HG03066 (cell line): ENCODE data around the gene RPL28.
A peak's percentile ranks its signal among the peaks of the same experiment; 100 is the strongest.
"Not testable (repeated sequence)": the region's sequence is repeated elsewhere in the genome, so short reads cannot be mapped to it uniquely, and the experiment has no call there.

Source experiments
- ATAC-seq: cut with Tn5 transposase; IDR thresholded peaks from one replicate; pipeline ENCODE4 v1.9.1; 2021; ENCODE audit warnings: low read depth; ENCODE audit not compliant: unreplicated experiment

RPL28 gene

GRCh38 chr19:55391191-55391670 is 5.5 kb downstream of the RPL28 start:
- ATAC-seq, result no peak

- ATAC-seq, result no peak
These were observed 6.2 kb downstream of the RPL28 start for GRCh38 chr19:55391702-55392615.

DNA sequence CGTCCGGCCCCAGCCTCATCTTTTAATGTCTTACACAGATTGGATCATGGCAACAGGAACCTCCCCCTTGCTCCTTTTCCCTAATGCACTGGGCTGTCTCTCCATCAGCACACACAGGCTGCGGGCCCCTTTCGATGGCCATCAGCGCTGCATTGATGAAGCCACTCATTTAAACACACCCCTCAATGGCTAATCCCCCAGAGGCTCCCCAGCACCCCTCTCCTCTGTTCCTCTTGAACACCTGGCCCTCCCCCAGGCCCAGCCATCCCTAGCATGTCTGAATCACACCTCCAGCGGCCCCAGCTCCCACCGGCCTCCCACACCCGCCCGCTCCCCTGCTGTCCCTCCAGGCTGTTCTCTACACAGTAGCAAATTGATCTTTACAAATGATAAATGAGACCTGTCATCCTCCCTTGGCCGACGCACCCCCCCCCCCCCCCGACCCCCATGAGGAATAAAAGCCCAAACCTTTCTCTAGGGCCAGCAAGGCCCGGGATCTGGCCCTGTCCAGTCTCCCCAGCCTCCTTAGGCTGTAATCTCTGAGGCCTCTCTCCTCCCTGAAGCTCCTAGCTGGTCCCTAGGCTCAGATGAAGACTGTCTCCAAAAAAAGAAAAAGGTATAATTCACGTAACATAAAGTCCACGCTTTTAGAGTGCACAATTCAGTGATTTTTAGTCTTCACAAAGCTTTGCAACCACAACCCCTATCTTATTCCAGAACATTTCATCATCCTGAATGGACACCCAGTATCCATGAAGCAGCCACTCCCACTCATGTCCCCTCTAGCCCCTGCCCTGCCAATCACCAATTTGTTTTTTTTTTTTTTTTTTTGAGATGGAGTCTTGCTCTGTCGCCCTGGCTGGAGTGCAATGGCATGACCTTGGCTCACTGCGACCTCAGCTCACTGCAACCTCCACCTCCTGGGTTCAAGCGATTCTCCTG is 7.4 kb downstream of the RPL28 start:
- ATAC-seq, result no peak

- ATAC-seq, result no peak
These were observed 12.6 kb downstream of the RPL28 start for GRCh38 chr19:55398200-55398925.

- no peak for ATAC-seq
These were observed 14.8 kb downstream of the RPL28 start for GRCh38 chr19:55400281-55401087.

- not testable (repeated sequence) for ATAC-seq
These were observed 15.7 kb downstream of the RPL28 start for GRCh38 chr19:55401390-55401789.

GRCh38 chr19:55402509-55402908 is 16.8 kb downstream of the RPL28 start:
- no peak for ATAC-seq

DNA sequence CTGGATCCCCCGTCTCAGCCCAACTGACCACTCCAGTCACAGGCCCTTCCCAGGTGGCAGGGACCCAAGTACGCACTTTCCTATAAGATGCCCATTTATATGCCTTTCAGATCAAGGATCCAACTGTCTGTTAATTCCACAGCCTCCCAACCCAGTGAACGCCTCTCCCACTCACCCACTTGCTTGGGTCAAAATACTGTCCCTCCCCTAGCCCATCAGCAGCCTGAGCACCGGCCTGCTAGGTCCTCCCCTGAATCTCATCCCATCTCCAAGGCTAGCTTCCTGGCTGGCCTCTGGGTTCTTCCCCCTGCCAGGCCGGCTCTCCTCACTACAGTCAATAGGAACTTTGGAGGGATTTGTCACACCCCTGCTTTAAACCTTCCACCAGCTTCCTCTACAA is 19.9 kb downstream of the RPL28 start:
- no peak for ATAC-seq

DNA sequence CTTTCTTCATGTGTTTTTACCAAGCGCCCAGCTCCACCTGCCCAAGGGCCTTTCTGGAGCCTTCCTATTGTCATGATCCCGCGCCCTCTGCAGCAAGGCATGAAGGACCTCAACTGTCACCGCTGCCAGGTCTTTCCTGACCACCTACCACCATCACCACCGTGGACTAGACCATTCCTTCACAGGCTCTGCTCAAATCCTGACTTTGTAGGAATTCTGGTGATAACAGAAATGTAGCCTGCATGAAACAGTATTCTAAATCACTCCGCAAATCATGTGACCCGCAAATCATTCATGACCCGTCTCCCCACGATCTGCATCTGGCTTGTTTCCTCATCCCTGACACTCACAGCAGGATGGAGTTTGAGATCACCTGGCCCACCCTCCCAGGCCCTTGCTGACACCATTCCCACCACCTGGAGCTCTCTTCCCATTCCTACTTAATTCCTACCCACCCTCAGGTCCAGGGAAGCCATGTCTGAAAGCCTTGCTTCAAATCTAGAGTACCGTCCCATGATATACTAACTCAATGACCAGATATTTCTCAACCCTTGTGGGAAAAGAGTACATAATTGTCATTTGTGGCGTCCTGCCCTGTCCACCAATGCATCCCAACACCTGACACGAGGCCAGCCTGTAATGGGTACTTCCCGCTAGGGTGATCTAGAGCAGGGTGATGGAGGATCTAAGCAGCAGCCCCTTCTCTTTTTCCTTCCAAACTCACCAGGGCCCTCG is 20.5 kb downstream of the RPL28 start:
- no peak for ATAC-seq

DNA sequence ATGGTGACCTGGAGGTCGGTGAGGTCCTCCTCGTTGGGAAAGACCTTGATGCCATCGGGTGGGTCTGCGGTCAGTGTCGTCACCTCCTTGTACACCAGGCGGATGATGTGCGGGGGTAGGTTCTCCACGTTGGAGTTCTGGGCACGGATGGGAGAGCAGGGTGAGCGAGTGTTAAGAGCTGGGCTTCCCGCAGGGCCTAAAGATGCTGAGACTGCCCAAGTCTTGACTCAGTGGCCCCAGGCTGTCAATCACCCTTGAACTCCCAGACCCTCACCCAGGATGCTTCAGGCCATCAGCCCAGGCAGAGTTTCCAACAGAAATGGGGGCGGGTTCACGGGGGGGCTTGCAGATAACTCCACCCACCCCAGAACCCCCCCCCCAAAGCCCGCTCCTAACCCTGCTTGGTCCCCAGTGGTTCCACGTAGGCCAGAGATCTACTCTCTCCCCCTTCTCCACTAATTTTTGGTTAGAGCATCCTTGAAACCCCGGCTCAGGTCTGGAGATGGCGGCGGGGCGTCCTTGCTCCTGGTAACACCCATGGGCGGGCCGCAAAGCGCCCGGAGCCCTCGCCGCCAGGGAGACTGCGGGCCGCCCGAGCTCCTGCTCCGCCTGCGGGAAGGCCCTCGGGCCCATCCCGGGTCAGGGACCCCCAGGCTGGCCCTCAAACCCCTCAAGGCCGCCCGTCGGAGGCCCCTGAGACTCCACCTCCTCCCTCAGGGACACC is 21.3 kb downstream of the RPL28 start:
- no peak for ATAC-seq

DNA sequence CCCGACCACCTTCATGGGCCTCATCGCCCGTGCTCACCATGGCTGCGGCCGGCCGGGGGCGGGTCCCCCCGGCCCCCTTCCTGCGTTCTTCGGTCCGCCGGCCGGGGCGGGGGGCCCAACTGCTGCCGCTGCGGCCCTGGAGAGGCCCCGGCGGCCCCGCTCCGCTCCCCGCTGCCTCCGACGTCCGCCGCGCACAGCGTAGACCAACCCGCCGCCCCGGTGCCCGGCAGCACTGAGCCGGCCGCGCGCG is 21.7 kb downstream of the RPL28 start, which contains the start of gene UBE2S:
TSS of gene UBE2S (minus strand) at position 239 of the 250 bp plus-strand sequence. CDS start at position 40, 199 bp downstream.
- not testable (repeated sequence) for ATAC-seq

DNA sequence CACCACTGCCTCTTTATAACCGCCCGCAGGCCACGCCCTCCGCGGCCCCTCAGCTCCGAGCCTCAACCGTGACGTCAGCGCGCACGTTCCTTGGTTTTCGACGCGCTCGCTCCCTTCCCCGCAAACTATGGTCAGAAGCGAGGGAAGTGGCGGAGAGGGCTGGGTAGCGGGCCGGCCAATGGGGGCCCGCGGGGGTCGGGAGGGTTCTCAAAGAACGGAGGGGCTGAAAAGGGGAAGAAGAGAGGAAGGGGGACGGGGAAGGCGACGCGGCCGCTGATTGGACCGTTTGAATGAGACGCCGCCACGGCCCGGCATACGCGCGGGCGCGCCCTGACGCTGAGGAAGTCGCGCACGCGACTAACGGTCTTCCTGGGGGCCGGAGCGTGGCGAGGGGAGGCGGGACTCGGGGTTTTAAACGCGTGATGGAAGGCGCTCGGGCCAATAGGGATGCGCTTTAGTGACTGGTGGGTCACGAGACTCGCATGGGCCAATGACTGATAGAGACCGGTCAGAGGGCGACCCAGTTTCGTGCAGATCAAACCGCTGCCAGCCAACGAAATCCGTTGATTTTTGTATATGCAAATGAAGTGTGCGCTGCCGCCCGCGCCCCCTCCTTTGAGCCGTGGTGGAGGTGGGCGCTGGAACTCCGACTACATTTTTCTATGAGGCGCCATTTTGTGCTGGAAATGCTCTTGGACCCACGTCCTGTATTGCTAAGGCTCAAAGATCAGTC is 22.2 kb downstream of the RPL28 start:
- peak; percentile 84 for ATAC-seq

DNA sequence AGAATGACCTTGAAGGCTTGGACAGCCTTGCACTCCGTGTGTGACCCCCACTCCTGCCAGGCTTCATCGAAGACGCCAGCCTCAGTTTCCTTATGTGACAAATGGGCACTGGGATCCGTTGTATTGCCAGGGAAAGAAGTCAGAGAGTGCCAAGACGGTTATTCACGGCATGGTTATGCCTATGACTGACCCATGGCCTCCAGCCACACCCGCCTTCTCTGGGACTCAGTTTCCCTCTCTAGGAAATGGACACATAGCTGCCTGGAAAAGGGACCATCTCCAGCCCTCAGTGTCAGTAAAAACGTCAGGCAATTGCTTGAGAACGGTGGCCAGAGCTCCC is 22.8 kb downstream of the RPL28 start:
- ATAC-seq, result no peak

GRCh38 chr19:55409179-55409578 is 23.4 kb downstream of the RPL28 start:
- not testable (repeated sequence) for ATAC-seq

GRCh38 chr19:55410168-55410567 is 24.4 kb downstream of the RPL28 start:
- no peak for ATAC-seq

GRCh38 chr19:55418185-55418584 is 32.5 kb downstream of the RPL28 start:
- ATAC-seq, result no peak

DNA sequence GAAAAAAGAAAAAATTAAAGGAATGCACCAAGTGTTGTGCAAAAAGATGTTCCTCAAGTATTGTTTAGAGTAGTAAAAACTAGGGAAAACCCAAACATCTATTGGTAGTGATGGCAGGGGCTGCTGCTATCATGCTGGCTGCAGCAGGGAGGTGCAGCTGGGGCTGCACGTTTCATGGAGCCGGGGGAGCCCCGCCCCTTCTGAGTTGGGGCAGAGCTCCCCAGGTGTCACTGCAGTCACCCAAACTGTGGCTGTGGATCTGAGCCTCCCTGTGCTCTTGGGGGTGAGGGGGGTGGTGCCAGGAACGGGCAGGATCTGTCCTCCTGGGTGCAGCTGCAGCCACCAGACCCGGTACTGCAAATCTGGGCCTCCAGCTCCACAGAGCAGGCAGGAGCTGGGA is 33.4 kb downstream of the RPL28 start:
- ATAC-seq, result no peak

DNA sequence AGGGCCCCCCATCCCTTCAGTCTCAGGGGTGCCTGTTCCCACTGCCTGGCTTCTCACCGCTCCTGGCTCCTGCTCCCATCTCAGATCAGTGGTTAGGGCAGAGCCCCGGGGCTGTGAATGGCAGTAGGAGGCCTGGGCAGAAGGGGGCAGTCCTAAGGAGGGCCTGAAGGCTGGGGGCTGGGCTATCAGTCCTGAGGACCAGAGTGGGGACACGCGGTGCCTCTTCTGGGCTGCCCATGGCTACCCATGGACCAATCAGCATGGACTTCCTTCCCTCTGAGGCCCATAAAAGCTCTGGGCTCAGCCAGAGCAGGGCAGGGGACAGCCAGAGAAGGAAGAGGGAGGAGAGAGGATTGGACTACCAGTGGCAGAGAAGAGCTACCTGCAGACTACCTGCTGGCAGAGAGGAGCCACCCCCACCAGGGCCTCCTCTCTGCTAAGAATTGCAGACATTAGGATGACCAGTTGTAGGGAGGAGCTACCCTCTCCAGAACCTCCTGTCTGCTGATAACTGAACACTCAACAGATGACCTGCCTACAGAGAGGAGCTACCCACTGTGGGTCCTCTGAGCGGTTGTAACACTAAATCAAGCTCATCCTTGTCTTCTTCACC is 34.0 kb downstream of the RPL28 start:
- no peak for ATAC-seq
